CD14-positive monocyte (primary cell): ENCODE results near the gene TP73. TPM values are rescaled to one million over a fixed set of nuclear protein-coding genes. Genes with fewer than 3 reads are reported as not detected.

ENCODE experiments used
- DNase-seq, 3 donors: peaks; one replicate each; pipeline ENCODE4 v3.0.0-alpha.2; 2011 to 2022
- H2AFZ ChIP-seq: 2 replicates; pipeline ENCODE4 v1.6.0; 2012; ENCODE audit warnings: mild to moderate bottlenecking, low read depth, low read length, inconsistent platforms; ENCODE audit not compliant: insufficient read depth, poor library complexity, severe bottlenecking
- H3K27ac ChIP-seq, 2 donors: 1 replicate in 1 of 2; 2 replicates in 1 of 2; pipeline ENCODE4 v1.5.1; 2012 to 2013; ENCODE audit warnings: low read length in 2 of 2, control low read depth in 1 of 2, inconsistent platforms in 1 of 2, low read depth in 1 of 2, mild to moderate bottlenecking in 1 of 2
- H3K27me3 ChIP-seq, 2 donors: one replicate each; pipeline versions ENCODE4 v1.6.0 to v1.6.1; 2011 to 2013; ENCODE audit warnings: low read length in 2 of 2; ENCODE audit not compliant: control insufficient read depth in 2 of 2, insufficient read depth in 2 of 2
- H3K36me3 ChIP-seq, 2 donors: replicated peaks in 1 of 2; 1 replicate in 1 of 2; 2 replicates in 1 of 2; pipeline versions ENCODE4 v1.5.1 to v1.6.1; 2012 to 2013; ENCODE audit warnings: low read length in 2 of 2, control low read depth in 1 of 2, inconsistent platforms in 1 of 2, mild to moderate bottlenecking in 1 of 2; ENCODE audit not compliant: insufficient read depth in 2 of 2, control insufficient read depth in 1 of 2
- H3K4me1 ChIP-seq, 2 donors: 1 replicate in 1 of 2; 2 replicates in 1 of 2; pipeline versions ENCODE4 v1.5.1 to v1.6.1; 2012 to 2013; ENCODE audit warnings: low read length in 2 of 2, control low read depth in 1 of 2, inconsistent platforms in 1 of 2, mild to moderate bottlenecking in 1 of 2, moderate library complexity in 1 of 2; ENCODE audit not compliant: insufficient read depth in 2 of 2, control insufficient read depth in 1 of 2
- H3K4me2 ChIP-seq: replicated peaks from 2 replicates; pipeline ENCODE3; 2012; ENCODE audit warnings: low read length, moderate library complexity, mild to moderate bottlenecking; ENCODE audit not compliant: poor library complexity, severe bottlenecking; ENCODE audit errors: extremely low read depth
- H3K4me3 ChIP-seq, 3 experiments: fragments of 200-600 bp in 1 of 3; sonication (generic) in 1 of 3; replicated peaks in 1 of 3; 1 replicate in 2 of 3; 2 replicates in 1 of 3; pipeline ENCODE4 v1.5.1; 2011 to 2013; ENCODE audit warnings: low read length in 3 of 3, mild to moderate bottlenecking in 3 of 3, control low read depth in 2 of 3, low read depth in 2 of 3, inconsistent platforms in 1 of 3, moderate library complexity in 1 of 3
- H3K79me2 ChIP-seq: 2 replicates; pipeline ENCODE4 v1.6.0; 2012; ENCODE audit warnings: mild to moderate bottlenecking, control low read depth, inconsistent platforms, low read length, moderate library complexity; ENCODE audit not compliant: insufficient read depth
- H3K9ac ChIP-seq: 2 replicates; pipeline ENCODE4 v1.6.0; 2017; ENCODE audit warnings: low read length, mild to moderate bottlenecking; ENCODE audit not compliant: insufficient read depth, poor library complexity, severe bottlenecking
- H3K9me3 ChIP-seq, 2 donors: replicated peaks in 1 of 2; 1 replicate in 1 of 2; 2 replicates in 1 of 2; pipeline versions ENCODE4 v1.5.1 to v1.6.1; 2012 to 2013; ENCODE audit warnings: low read length in 2 of 2, control low read depth in 1 of 2; ENCODE audit not compliant: control insufficient read depth in 1 of 2, insufficient read depth in 1 of 2
- H4K20me1 ChIP-seq: 2 replicates; pipeline ENCODE4 v1.6.0; 2012; ENCODE audit warnings: mild to moderate bottlenecking, low read length, control low read depth, moderate library complexity; ENCODE audit not compliant: insufficient read depth
- H3K27ac Mint-ChIP-seq, 7 donors: one replicate each; pipeline ENCODE4 v1.8.0; 2020; ENCODE audit warnings: mild to moderate bottlenecking in 7 of 7, mixed read lengths in 7 of 7, moderate library complexity in 6 of 7, inconsistent platforms in 2 of 7
- H3K27me3 Mint-ChIP-seq, 3 donors: one replicate each; pipeline ENCODE4 v1.8.0; 2021 to 2022; ENCODE audit warnings: low read depth in 3 of 3, mild to moderate bottlenecking in 3 of 3, mixed read lengths in 3 of 3, moderate library complexity in 3 of 3, inconsistent platforms in 1 of 3
- H3K36me3 Mint-ChIP-seq, 2 donors: one replicate each; pipeline ENCODE4 v1.8.0; 2020; ENCODE audit warnings: mixed read lengths in 2 of 2, inconsistent platforms in 1 of 2, mild to moderate bottlenecking in 1 of 2
- H3K4me1 Mint-ChIP-seq: one replicate; pipeline ENCODE4 v1.8.0; 2020; ENCODE audit warnings: mild to moderate bottlenecking, mixed read lengths
- H3K4me3 Mint-ChIP-seq, 2 donors: one replicate each; pipeline ENCODE4 v1.8.0; 2020; ENCODE audit warnings: mild to moderate bottlenecking in 2 of 2, mixed read lengths in 2 of 2, moderate library complexity in 1 of 2
- H3K9me3 Mint-ChIP-seq, 7 donors: one replicate each; pipeline ENCODE4 v1.8.0; 2020 to 2022; ENCODE audit warnings: mixed read lengths in 7 of 7, mild to moderate bottlenecking in 6 of 7, moderate library complexity in 6 of 7, inconsistent platforms in 2 of 7
- CTCF ChIP-seq: fragments of 200-600 bp; IDR thresholded peaks from one replicate; pipeline ENCODE4 v1.8.0; 2022; ENCODE audit warnings: antibody characterized with exemption, mild to moderate bottlenecking
- WGBS: methylation state at CpG from one replicate; pipeline ENCODE4 v1.1.5; 2013; ENCODE audit warnings: missing lambda C conversion rate; ENCODE audit not compliant: insufficient coverage; 5-methylcytosine and 5-hydroxymethylcytosine counted together
- intact Hi-C, 2 donors: fragments of 100-400 bp; cut with micrococcal nuclease; formaldehyde crosslinking; loops; one replicate each; pipeline versions ENCODE4 v1.15.0 to v1.15.1; 2023
- polyA plus RNA-seq, 3 donors: library from polyadenylated mRNA; depleted of rRNA in 1 of 3; unstranded in 2 of 3; stranded (reverse) in 1 of 3; fragments of 300-500 nt in 2 of 3; fragments of >200 nt in 1 of 3; fragmentation: Illumina TruSeq in 2 of 3; gene quantifications; 1 replicate in 2 of 3; 2 replicates in 1 of 3; pipeline ENCODE4 v1.2.3, GENCODE V29; 2012 to 2021

TP73 gene
- polyA plus RNA-seq, 3 donors = 0.21 to 0.42 TPM; not detected in 1

GRCh38 chr1:3629561-3630160 is 22.7 kb upstream of the TP73 start:
- Histone ChIP-seq H3K4me3 (no peak overlapping the region), H3K27me3 (no peaks in the 10 kb centered on the region), H3K4me2 (no peak overlapping the region), H3K9me3 (no peaks in the 10 kb centered on the region), H3K79me2 (peaks cover 11% of the 10 kb centered on the region), H3K27ac (peak overlapping the region in 1 of 2 donors; percentile 52), H2AFZ (no peak overlapping the region), H3K4me1 (peaks cover 18 to 24% of the 10 kb centered on the region in 2 donors), H4K20me1 (peaks cover 4% of the 10 kb centered on the region), H3K36me3 (peaks cover 63 to 73% of the 10 kb centered on the region in 2 donors), H3K9ac (no peak overlapping the region)
- Mint-ChIP-seq H3K27me3 (peaks cover 0 to 3% (median 2%) of the 10 kb centered on the region in 3 donors), H3K36me3 (peaks cover 54 to 82% of the 10 kb centered on the region in 2 donors), H3K9me3 (no peaks in the 10 kb centered on the region), H3K4me1 (peaks cover 17% of the 10 kb centered on the region), H3K4me3 (no peak overlapping the region), H3K27ac (peak overlapping the region in 2 of 7 donors; percentile 62 to 80)
- DNase-seq = no peak
- intact Hi-C loops = loop anchor here in 1 of 2 donors (10.0 kb wide), 2 partner anchors 145 to 275 kb away; partner anchors contain the start of genes C1orf174 and SMIM1
- 97% methylated on average over 12 of the region's 16 CpGs for WGBS
- no peak for TF ChIP-seq CTCF

GRCh38 chr1:3630161-3630611 is 22.1 kb upstream of the TP73 start:
- Mint-ChIP-seq H3K27ac (peak overlapping the region in 6 of 7 donors; percentile 32 to 80 (median 62)), H3K9me3 (no peaks in the 10 kb centered on the region), H3K27me3 (peaks cover 0 to 3% (median 2%) of the 10 kb centered on the region in 3 donors), H3K4me3 (no peak overlapping the region), H3K4me1 (peaks cover 17% of the 10 kb centered on the region), H3K36me3 (peaks cover 59 to 87% of the 10 kb centered on the region in 2 donors)
- Histone ChIP-seq H3K27me3 (no peaks in the 10 kb centered on the region), H3K9ac (no peak overlapping the region), H3K27ac (peak overlapping the region in 1 of 2 donors; percentile 52), H2AFZ (no peak overlapping the region), H3K4me3 (no peak overlapping the region), H3K36me3 (peaks cover 68 to 78% of the 10 kb centered on the region in 2 donors), H3K79me2 (peaks cover 11% of the 10 kb centered on the region), H3K9me3 (no peaks in the 10 kb centered on the region), H3K4me1 (peaks cover 18 to 24% of the 10 kb centered on the region in 2 donors), H4K20me1 (peaks cover 4% of the 10 kb centered on the region), H3K4me2 (no peak overlapping the region)
- WGBS = 45% methylated on average over 10 of the region's 11 CpGs
- TF ChIP-seq CTCF = no peak
- peak in 1 of 3 donors; percentile 40 for DNase-seq
- intact Hi-C loops = no loop called here
